HG03565 (cell line): ENCODE measurements around the gene CACNA1B.

Experiments used
- ATAC-seq: cut with Tn5 transposase; IDR thresholded peaks from one replicate; pipeline ENCODE4 v1.9.1; 2021; ENCODE audit warnings: mild to moderate bottlenecking, moderate library complexity; ENCODE audit not compliant: unreplicated experiment

Gene CACNA1B

DNA sequence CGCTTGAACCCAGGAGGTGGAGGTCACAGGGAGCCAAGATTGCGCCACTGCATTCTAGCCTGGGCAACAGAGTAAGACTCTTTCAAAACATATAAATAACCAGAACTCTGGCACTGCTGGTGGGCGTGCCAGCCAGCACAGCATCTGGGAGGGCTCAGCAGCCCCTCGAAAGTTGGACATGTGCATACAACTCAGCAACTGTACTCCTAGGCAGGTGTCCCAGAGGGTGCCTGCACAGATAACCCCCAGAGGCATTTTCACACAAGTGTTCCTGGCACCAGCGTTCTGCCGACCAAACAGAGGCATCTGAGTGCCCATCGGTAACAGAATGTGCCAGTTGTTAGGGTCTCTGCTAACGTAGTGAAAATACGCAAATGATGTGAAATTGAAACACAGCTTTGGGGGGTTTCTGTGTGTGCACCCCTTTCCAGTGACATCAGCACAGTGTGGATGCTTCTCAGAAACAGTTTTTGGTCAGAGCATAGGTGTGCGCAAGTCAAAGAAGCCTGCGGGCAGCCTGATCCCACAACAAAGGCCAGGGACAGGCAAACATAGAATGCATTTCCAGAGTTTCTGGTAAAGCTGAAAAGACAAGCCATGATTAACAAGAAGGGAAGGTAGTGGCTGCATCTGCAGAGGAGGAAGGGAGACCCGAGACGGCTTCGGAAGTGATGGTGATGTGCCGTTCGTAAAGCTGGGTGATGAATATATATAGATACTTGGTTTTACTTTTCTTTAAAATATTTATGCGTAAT is 190.2 kb downstream of the CACNA1B start:
- ATAC-seq = no peak

DNA sequence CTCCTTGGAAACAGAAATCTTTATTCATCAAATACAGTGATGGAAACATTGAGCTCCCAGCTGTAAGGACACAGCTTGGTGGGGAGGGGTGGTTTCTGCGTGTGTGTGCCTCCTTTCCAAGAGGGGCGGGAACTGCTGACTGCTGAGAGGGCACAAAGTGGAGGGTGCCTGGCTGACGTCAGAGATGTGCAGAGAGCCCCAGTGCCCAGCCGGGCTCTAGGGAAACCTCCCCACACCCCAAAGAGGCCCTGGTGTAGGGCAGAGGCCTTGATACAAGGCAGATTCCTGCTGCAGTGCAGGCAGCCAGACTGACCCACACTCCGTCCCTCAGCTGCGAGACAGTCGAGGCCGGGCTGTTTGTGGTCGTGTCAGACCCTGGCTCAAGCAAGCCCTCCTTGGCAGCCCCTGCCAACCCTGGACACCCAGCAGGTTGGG is 191.0 kb downstream of the CACNA1B start:
- ATAC-seq = no peak

DNA sequence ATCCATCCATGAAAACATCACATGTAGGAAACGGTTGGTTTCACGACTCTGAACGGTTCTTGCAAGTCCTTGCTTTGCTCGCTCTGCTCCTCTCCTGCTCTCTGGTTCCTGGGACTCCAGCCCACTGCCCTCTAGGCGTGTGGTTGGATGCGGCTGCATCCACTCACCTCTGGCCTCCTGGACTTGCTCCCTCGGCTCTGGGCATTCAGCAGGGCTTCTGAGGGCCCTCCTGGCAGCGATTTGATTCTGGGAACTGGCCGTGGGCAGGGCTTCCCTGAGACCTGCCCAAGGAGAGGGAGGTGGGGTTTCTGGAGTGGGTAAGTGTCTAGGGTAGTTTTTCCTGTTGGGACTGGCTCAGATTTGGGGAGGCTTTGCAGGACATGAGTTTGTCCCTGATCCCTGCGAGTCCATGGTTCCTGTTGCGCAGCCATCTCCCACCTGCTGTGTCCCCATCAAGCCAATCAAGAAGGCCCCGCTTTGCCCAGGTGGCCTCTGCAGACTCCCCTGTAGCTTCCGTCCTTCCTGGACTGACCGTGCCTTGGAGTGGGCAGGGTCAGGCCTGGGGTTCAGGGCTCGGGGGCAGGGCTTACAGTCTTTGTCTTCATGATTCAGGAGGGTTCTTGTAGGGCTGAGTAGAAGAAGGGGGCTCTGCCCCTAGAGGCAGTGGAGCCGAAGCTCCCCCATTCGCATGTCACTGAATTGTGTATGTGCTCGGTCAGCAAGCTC is 192.3 kb downstream of the CACNA1B start:
- no peak for ATAC-seq

DNA sequence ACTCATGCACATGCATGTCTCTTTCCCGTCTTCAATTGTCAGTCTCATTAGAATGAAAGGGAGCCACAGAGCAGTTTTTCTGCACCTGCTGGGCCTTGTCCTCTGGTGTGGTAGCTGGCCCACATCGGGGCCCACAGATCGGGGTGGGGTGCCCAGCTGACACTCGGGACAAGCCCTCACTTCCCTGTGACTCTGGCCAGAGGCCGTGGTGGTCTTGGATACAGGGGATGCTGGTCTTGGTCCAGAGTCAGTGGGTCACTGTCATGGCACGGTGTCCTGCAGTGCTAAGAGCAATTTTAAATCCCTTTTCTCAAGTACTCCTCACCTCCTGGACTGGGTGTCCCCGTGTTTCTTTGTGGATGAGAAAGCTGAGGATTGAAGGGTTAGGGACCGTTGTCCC is 193.2 kb downstream of the CACNA1B start:
- ATAC-seq = no peak

DNA sequence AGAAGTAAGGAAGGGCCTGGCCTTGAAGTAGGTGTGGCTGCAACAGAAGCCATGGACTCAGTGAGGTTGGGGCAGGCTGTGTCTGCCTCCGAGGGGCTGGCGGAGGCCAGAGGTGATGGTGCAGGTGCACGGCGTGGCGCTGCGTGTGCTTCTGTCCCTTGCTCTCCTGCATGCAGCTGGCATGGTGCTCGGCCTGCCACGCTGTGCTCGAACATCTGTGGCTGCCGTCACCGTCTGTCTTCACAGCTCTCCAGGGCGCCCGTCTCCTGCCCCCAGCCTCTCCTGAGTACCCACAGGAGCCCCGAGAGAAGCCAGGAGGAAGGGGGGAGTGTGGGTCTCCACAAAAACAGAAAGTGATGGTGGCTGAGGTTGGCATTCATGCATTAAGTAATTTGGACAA is 193.7 kb downstream of the CACNA1B start:
- ATAC-seq = no peak

DNA sequence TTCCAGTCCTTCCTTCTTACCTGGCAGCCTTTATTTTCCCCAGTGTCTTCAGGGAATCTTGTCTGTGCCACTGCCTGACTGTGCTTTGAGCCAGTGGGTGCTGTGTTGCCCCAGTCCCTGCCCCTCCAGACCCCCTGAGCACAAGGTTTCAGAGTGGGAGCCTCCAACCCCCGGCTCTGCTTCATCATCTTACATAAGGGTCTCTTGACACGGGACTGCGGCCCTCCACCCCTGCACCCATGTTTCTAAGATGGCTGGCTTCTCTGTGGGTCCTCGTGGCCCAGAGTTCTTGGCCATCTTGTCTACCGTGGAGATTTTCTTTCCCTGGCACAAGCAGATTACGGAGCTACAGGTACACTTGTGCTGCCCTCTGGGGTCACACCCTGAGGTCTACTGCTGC is 194.1 kb downstream of the CACNA1B start:
- ATAC-seq = no peak

DNA sequence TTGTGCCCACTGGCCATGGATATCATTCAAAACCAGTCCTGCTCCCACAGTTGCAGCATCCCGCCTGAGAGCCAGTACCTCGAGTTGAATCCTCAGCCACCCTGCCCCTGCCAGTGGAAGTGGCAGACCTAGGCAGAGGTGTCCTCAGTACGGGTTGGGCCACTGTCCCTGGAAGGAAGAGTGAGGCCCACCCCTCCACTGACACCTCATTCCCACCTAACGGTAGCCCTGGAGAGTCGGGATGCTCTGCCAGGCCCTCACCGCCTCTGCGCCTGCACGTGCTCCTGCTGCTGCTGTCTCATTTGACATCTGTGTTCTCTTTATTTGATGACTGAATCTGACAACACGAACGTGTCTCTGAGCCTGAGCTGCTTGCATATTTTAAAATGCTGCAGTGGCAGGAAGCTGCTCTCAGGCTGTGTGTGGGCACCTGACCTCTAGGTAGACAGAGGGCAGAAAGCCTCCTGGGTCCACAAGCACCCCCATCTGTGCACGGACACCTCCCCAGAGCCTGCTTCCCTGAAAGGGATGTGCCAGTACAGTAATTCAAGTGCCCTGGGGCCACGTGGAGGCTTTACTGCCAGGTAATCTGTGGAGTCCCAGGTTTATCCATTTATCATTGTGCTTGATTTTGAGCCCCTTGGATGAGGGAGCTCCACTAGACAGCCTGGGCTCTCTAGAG is 194.7 kb downstream of the CACNA1B start:
- ATAC-seq = no peak

DNA sequence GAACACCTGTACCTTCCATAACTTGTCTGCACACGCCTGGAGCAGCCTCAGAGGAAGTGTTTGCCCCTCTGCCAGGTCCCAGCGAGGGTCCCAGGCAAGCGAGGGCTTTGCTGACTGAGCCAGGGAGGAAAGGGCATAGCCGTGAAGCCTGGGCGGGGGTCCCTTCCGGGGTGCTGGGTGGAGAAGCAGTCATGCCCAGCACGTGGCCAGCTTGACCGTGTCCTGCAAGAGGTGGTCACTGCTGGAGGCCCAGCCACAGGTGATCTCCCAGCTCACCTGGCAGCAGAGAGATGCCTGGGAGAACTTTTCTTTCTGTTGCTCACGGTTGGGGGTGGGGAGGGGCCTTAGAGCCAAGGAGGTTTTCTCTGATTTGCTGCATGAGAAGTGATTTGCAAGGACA is 195.3 kb downstream of the CACNA1B start:
- ATAC-seq = no peak

DNA sequence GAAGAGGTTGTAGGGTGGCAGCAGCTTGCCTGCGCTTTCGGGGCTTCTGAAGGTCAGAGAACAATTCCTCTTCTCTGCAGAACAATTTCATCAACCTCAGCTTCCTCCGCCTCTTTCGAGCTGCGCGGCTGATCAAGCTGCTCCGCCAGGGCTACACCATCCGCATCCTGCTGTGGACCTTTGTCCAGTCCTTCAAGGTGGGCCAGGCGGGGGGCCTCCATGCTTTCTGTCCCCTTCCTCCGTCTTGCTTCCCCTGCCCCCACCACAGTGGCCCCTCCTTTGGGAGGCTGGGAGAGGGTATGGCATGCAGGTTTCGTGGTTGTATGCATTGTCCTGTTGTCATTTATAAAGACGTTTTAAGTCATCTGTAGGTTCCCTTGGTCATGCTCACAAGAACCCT is 195.8 kb downstream of the CACNA1B start:
- no peak for ATAC-seq

DNA sequence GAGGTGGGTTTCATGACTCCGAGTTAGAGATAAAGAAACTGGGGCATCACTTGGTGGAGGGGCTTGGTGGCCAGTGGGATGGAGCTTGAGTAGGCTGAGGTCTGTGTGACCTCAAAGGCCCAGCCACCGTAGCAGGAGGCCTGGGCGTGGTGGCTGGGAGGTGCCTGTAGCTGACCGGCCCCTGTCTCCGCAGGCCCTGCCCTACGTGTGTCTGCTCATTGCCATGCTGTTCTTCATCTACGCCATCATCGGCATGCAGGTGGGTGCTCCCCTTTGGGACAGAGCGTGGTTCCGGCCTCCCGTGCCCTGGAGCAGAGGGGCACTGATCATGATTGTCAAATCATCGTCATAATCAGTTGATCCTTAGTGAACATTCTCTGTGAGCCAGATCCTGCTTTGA is 196.2 kb downstream of the CACNA1B start:
- no peak for ATAC-seq

DNA sequence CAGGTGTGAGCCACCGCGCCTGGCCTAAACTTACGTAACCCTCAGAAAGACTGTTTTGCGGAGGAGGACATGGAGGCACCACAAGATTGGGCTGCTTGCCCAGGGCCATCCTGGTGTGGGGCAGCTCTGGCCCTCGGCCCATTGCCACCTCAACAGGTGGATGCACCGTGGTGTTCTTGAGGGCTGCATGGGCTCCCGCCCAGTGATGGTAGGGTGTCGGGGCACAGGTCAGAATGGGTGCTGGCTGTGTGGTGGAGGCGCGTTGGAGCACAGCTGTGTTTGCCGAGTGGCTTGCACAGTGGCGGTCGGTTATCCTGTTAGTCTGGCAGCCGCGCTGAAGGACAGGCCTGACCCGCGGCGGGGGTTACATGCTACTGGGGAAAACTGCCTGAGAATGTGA is 196.9 kb downstream of the CACNA1B start:
- ATAC-seq = no peak

DNA sequence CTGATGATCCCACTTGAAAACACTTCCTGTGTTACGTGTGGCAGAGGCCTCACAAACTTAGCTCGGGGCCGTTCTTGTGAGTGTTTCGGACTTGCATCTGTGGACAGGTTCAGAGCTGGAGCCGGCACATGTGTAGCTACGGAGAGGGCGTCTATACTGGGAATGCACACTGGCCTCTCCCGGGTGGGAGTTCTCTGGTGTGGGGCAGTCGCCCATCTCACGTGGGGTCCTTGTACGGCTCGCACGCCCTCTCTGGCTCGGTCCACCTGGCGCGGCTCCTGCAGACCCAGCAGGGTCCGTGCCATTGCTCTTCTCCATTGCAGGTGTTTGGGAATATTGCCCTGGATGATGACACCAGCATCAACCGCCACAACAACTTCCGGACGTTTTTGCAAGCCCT is 197.9 kb downstream of the CACNA1B start:
- no peak for ATAC-seq

DNA sequence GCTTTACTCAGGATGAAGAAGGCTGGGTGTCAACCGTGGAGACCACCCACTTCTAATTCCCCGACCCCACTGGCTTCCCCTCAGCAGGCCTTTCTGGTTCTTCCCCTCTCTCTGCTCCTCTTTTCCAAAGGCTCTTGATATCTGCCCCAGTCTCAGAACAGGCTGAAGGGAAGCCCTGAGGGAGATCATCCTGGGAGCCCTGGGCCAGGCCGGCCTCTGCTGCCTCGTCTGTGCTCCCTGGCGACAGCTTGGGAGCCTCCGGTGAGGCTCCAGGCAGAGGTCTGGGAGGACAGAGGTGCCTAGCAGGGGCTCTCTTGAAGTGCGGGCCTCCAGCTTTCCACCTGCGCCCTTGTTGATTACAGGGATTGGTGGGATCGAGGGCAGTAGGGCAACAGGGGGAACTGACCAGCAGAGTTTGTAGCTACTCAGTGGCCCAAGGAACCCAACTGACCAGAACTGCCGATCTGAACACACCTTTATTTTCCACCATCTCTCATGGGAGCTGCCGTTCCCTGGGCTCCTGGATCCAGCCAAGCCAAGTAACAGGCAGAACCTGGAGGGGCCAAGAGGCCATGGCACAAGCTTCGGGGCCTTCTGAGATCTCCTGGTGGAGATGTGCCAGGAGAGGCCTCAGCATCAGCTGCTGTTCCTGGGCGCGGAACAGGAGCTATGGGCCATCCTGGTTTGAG is 198.5 kb downstream of the CACNA1B start:
- ATAC-seq = no peak

DNA sequence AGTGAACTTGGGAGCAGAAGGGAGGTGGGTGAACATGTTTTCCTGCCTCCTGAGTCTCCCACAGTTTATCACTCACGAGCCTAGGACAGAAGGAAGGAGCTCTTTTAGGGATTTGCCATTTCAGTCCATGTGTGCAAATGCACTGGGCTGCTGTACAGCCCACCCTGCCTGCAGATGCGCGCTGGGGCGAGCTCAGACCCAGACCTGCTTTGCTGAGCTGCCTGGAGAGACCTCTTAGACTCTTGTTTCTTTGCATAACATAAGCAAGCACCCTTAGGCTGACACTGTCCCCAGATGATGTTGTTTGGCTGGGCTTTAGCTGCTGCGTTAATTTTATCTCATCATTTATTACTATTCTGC is 199.0 kb downstream of the CACNA1B start:
- no peak for ATAC-seq

DNA sequence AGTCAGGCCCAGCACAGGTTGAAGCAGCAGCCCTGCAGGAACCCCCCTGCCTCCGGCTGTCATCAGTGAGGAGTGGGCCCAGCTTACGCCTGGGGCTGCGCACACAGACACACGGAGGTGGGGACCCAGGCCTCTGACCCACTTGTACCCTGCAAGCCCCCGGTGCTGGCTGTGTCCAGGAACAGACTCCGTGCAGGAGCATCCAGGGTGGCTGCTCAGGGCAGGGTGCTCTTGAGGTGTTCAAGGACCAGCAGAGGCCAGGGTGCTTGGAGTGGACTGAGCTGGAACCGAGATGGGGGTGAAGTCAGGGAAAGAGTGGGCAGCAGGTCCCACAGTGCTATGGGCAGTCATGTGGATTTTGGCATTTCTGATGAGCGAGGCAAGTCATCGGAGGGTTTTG is 199.5 kb downstream of the CACNA1B start:
- ATAC-seq = no peak

DNA sequence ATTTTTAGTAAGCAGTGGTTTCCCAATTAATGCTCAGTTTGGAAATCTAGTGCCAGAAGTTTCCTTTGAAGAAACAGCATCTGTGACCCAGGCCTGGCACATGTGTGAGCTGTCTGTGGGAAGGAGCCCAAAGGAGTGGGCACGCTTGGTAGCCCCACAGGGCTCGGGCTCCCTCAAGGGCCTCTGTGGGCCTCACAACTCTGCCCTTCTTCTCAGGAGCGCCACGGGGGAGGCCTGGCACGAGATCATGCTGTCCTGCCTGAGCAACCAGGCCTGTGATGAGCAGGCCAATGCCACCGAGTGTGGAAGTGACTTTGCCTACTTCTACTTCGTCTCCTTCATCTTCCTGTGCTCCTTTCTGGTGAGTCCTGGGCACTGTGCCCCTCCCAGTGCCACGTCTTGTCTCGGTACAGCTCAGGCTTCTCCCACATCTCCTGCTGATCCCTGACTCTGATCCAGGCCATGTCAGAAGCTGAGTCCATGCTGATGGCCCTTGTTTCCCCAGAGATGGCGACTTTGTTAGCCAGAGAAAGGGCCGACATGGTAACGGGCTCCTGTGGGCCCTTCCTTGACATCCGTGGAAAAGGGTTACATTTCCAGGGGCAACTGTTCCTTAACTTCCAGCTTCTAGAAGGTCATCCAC is 200.4 kb downstream of the CACNA1B start:
- ATAC-seq = no peak

DNA sequence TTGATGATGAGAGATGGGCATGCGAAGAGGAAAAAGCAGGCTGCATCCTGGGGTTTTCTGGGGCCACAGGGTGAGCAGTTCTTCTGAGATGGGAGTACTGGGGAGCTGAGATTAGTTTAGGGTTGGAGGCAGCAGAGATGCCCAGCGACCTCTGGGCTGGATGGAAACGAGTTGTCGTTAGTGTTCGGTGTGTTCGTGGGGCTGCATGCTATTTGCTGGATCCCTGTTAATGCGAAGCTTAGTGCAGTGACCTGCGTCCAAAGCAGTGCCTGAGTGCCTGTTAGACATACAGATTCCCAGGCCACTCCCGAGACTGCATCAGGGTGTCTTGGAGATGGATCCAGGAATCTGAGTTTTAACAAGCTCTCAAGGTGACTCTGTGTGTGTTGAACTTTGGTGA is 201.3 kb downstream of the CACNA1B start:
- no peak for ATAC-seq

DNA sequence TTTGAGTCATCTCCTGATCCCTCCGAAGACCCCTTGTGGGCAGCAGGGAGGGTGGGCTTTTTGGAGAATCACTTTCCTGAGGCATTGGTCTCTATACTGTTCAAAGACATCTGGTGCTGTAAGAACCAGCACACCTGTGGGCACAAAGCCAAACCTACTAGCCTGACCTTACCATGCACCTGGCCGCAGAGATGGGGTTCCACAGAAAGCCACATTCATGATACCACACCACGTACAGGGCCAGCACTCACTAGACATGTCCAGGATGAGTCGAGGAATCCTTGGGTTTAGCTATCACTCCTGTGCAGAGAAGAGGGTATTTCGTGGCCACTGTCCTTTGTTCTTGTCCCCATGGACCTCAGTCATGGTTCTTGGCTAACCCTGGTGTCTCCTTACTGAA is 203.4 kb downstream of the CACNA1B start:
- ATAC-seq = no peak

DNA sequence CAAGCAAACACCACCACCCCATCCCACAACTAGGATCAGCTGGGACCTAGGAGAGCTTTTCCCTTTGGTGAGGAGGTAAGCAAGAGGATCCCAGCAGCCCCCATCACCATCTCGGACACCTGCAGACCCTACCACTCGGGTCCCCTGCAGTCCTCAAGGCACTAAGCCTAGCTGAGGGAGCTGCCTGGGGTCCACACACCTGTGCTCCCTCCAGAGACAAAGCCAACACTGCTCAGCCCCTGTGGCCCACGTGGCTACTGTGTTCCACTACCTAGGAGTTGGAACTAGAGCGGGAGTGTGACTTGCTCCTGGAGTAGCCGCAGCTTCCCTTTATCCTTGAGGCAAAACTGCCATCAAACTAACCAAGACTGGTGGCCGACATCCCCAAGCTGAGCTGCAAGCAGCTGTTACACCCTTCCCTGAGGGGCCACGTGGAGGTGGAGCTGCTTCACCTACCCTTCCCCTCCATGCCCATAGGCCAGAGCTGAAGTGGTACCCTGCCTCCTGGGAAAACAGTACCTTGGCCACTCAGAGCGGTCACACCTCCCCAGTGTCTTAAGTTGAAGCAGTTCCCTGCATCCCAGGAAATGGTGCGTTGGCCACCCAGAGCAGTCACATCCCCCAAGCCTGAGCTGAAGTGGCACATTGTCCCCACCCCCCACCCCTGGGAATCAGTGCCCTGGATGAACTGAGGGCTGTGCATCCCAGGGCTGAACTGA is 205.5 kb downstream of the CACNA1B start:
- ATAC-seq = no peak

DNA sequence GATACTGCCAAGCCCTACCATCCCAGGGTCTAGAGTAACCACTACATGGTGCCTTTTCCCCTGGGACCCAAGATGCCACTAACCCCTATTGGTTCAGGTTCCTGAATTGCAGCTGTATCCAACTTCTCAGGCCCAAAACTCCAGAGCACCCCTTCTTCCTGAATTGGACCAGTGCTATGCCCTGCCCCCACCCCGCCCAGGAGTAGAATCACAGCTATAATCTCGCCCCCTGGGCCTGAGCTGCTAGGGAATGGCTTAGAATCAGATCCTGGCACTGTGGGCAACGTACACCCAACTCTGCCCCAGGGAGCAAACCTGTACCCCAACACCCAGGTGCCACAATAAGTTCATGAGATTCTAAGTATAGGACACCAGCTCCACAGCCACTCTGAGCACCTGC is 206.3 kb downstream of the CACNA1B start:
- ATAC-seq = no peak
